ENCODE results near the gene NR3C2.

Gene NR3C2

GRCh38 chr4:148255344-148255720 lies 186.9 kb downstream of the NR3C2 start:
- no peak for DNase-seq

- no peak for DNase-seq
Measured at GRCh38 chr4:148254621-148255343, 187.4 kb downstream of the NR3C2 start.

GRCh38 chr4:148253768-148254167 lies 188.4 kb downstream of the NR3C2 start:
- DNase-seq, result no peak

- no peak for DNase-seq
Measured at GRCh38 chr4:148248824-148249223, 193.4 kb downstream of the NR3C2 start.

DNA sequence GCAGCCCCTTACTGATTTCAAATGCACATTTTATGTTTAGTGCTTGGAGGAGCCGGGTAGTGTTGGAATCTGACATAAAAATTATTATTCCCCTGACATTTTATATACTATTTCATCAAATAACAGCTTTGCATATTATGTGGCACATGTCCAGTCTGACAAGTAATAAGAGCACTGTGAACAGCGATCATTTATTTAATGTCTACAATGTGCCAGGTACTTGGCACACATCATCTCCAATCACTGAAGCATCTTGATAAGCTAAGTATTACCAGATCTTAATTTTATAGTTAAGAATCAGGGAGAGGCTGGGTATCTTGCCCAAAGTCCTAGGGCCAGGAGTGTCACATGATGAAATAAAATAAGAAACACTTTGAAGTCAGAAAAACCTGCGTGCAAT lies 197.2 kb downstream of the NR3C2 start:
- DNase-seq, result no peak

GRCh38 chr4:148243837-148244236 lies 198.4 kb downstream of the NR3C2 start:
- DNase-seq, result no peak

DNA sequence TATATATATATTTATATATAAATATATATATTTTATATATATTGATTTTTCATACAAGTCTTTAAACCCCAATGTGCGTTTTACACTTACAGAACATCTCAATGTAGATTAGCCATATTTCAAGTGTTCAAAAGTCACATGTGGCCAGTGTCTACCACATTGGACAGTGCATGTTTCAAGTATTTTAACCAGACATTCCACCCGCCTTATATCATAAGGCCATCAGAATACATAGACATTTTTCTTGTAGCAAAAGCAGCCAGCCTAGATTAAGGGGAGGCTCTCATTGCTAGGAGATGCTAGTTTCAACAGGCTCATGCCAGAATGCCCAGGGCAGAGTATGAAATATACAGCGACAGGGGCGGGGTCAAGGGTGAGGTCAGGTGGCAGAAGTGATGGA lies 202.0 kb downstream of the NR3C2 start:
- DNase-seq, result no peak

GRCh38 chr4:148239494-148239985 lies 202.7 kb downstream of the NR3C2 start:
- no peak for DNase-seq

DNA sequence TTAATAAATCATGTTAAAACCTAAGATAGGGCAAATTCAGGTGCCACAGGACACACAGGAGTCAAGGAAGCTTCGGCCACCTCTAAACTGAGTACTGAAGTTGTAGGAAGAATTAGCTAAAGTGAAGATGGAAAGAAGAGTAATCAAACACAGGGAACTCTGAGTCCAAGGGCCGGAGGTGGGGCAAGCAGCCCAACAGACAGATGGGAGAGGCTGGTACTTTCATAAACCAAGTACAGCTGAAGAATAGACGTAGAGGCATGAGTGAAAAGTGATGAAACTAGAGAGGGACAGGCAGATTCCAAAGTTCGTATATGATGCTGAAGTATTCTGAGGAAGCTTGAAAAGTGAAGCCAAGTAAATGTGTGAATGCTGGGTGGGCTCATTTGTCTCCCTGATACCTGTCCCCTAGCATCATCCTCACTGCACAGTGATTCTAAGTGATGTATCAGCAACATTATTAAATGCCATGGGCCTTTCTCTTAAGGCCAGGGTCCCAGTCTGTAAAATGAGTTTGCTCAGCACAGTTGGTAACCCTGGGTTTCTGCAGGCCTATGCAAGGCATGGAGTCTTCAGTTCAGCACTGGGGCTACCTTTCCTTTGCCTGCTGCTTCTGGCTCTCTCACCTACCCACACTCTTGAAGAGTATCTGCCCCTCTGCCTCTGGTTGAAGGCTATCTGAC lies 203.3 kb downstream of the NR3C2 start:
- DNase-seq, result no peak

GRCh38 chr4:148238086-148238485 lies 204.1 kb downstream of the NR3C2 start:
- DNase-seq, result no peak

- DNase-seq, result no peak
Measured at GRCh38 chr4:148235809-148236208, 206.4 kb downstream of the NR3C2 start.

GRCh38 chr4:148229798-148230197 lies 212.4 kb downstream of the NR3C2 start:
- DNase-seq, result no peak

- no peak for DNase-seq
Measured at GRCh38 chr4:148229028-148229427, 213.2 kb downstream of the NR3C2 start.

DNA sequence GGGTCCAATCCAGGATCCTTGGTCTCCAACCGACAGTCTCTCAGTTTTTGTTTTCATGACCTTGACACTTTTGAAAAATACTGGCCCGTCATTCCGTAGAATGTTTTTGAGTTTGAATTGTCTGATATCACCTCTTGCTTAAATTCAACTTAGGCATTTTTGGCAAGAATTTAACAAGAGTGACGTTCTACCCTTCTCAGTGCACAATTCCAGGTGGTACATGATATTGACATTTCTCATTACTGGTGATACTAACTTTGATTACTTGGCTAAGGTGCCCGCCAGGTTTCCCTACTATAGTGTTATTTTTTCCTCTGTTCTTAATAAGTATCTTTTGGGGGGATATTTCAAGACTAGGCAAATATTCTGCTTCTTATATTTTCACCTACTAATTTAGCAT lies 215.1 kb downstream of the NR3C2 start:
- no peak for DNase-seq

GRCh38 chr4:148226341-148226740 lies 215.9 kb downstream of the NR3C2 start:
- no peak for DNase-seq

DNA sequence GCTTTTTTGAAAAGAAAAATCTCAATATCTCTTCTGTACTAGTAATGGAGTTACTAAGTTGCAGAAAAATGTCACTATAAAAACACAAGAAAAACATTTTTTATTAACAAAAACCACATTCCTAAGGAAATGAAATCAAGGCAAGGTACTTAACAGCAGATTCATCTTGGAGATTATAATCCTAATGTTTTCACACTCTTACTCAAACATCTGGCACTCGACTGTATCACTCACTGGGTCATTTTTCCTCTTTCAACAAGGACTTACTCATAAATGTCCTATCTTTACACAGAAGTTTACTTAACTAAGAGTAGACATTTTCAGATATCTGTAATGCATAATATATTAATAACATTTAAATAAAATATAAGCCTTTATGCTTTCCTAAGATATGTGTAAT lies 216.6 kb downstream of the NR3C2 start:
- DNase-seq, result no peak

DNA sequence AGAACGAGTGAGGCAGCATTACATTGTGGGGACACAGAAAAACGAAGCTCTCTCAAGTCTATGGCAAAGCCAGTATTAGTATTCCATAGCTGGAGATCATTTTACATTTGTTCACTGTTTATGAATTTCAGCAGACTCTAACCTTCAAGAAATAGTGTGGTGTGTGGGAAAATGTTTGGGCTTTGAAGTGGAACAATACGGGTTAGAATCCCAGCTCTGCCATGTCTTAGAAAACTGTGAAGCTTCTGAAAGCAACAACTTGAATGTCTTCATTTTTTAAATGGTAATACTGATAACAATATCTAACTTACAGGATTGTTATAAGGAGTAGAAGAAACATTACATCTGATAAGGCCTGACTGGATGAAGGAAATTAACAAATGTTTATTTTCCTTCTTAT lies 217.7 kb downstream of the NR3C2 start:
- DNase-seq, result no peak

DNA sequence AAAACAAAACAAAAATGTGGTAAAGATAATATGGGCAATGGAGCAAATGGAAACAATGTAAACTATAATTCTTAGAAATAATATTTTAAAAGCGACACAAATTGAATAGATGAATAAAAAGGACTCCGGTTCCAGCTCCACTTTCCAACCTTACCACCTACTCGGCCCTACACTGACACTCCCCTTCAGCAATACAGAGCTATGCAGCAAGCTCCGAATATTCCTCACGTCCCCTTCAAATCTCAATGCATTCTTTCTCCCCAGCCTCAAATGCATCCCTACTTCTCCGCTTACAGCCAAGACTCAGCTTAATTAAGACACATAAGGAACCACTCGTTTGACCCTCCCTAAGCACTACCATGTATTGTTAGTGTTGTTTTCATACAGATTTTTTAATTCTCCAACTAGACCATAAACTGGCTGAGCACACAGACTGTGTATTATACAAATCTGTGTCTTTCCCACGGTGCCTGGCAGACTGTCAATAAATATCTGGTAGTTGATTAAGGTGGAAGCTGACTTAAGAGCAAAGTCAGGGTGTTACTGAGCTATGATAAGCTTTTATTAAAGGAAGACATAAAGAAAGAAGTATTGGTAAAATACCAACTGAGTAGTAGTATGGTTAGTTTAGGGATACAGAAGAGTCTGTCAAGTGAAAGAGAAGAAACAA lies 219.1 kb downstream of the NR3C2 start:
- no peak for DNase-seq

- no peak for DNase-seq
Measured at GRCh38 chr4:148216866-148217814, 225.1 kb downstream of the NR3C2 start.

- DNase-seq, result no peak
Measured at GRCh38 chr4:148216321-148216720, 225.9 kb downstream of the NR3C2 start.

DNA sequence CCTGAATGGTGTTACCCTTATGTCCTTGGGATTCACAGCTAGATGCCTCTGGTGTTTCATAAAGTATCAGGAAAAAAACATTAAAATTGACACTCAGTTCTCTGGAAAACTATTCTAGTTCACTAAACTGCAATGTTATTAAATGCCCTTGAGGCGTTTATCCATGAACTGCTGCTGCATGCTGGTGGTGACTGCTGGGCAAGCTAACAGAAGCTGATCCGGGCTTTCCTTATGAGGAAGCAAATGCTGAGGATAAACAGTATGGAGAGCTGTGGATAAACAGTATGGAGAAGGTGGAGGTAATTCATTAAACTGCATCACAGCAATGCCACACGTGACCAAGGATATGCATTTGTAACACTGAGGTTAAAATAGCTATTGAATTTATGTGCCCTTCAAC lies 227.0 kb downstream of the NR3C2 start:
- no peak for DNase-seq

DNA sequence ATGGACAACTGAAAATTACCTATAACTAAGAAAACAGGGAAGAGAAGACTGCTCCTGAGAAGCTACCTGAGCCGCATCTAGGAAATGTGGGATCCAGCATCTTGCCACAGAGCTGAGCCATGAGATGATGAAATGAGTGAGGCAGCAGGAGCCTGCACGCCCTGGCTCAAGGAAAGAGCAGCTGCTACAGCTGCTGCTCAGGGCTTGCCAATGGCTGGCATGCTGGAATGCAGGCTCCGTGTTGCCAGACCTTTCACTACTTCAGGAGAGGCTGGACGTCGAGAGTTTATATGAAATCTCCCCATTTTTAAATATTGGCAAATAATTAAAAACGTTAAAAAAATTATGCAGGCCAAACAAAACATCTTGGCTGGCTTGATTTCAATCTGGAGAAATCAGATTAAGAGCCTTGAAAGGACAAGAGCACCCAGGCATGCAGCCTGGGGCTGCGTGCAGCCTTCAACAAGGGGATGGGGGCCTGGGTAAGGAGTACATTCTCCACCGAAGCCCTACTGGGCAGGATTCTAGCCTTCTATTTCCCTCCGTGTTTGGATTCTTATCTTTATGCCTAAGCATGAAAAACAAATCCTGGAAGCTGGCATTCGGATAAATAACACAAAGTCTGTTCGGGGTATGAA lies 227.6 kb downstream of the NR3C2 start:
- peak; percentile 57 for DNase-seq

Data from retina (tissue), 1 donor.